SK-N-SH treated with all-trans-retinoic acid at 6 μM for 48 hours (cell line): ENCODE measurements around the gene ADAM19.

Source experiments
- RARB ChIP-seq: fragments of 250-450 bp; sonication (Bioruptor Pico); IDR thresholded peaks from 2 replicates; pipeline ENCODE4 v1.8.0; 2021; ENCODE audit warnings: mild to moderate bottlenecking, moderate library complexity
- ZFP30 ChIP-seq: fragments of 450-650 bp; formaldehyde crosslinking; IDR thresholded peaks from 2 replicates; pipeline ENCODE4 v1.5.0; 2022; ENCODE audit warnings: mild to moderate bottlenecking, moderate library complexity
- TF ChIP-seq, protein P1 (sequence below): fragments of 250-450 bp; sonication (Bioruptor Pico); IDR thresholded peaks from 2 replicates; pipeline ENCODE4 v1.8.0; 2020; ENCODE audit warnings: mild to moderate bottlenecking, moderate library complexity, borderline replicate concordance

DNA sequence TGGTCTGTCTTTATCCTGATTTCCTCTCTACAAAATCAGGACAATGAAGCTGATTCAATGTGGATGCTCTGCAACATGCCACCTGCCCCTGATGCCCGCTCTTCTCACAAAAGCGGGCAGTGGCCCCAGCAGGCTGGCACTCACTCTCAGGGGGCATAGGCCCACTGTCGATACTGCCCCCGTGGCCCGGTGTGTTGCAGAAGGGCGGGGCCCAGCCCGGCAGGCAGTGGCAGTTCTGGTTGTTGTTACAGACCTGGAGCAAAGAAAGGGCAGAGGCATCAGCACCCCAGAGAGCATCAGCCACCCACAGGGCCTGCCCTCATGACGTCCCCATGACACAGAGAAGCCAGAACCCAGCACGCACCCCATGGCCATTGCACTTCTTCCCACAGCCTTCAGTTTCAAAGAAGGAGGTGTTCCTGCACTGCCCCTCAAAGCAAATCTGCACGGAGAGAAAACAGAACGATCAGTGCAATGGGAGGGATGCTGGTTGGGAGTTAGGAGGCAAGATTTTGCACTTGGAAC, 84.0 kb downstream of the ADAM19 start:
- TF ChIP-seq, protein P1, sequence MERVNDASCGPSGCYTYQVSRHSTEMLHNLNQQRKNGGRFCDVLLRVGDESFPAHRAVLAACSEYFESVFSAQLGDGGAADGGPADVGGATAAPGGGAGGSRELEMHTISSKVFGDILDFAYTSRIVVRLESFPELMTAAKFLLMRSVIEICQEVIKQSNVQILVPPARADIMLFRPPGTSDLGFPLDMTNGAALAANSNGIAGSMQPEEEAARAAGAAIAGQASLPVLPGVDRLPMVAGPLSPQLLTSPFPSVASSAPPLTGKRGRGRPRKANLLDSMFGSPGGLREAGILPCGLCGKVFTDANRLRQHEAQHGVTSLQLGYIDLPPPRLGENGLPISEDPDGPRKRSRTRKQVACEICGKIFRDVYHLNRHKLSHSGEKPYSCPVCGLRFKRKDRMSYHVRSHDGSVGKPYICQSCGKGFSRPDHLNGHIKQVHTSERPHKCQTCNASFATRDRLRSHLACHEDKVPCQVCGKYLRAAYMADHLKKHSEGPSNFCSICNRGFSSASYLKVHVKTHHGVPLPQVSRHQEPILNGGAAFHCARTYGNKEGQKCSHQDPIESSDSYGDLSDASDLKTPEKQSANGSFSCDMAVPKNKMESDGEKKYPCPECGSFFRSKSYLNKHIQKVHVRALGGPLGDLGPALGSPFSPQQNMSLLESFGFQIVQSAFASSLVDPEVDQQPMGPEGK (CRISPR knock-in tag) = no peak
- TF ChIP-seq RARB (CRISPR knock-in tag) (no peak), ZFP30 (CRISPR knock-in tag) (no peak)
